NCI-H2107 treated with DMSO at 0.1 percent for 48 hours (cell line): ENCODE data around the gene LGR6.

ENCODE experiments used
- DNase-seq: peaks from one replicate; lab custom pipeline; 2025; ENCODE audit not compliant: unreplicated experiment; lab: John Stamatoyannopoulos, UW

LGR6 gene

GRCh38 chr1:202365092-202365815 lies 171.7 kb downstream of the LGR6 start:
- DNase-seq = no peak

GRCh38 chr1:202367271-202367670 lies 173.7 kb downstream of the LGR6 start:
- no peak for DNase-seq
